Fibroblast of pulmonary artery (primary cell): Measurements from ENCODE around the gene LPGAT1.

ENCODE experiments used
- DNase-seq: peaks from one replicate; pipeline ENCODE4 v3.0.0-alpha.2; 2010; ENCODE audit warnings: low read depth
- H3K4me3 ChIP-seq: replicated peaks from 2 replicates; pipeline ENCODE4 v1.5.1; 2011; ENCODE audit warnings: low read depth, mild to moderate bottlenecking, control low read depth, low read length, moderate library complexity
- CTCF ChIP-seq: IDR thresholded peaks from 2 replicates; pipeline ENCODE4 v1.5.1; 2011; ENCODE audit warnings: mild to moderate bottlenecking, control low read depth, low read length, inconsistent platforms; ENCODE audit errors: missing control alignments

LPGAT1 gene

GRCh38 chr1:211762206-211762605 is 68.4 kb downstream of the LPGAT1 start:
- DNase-seq: no peak
- no peak overlapping the region for H3K4me3 ChIP-seq
- no peak for TF ChIP-seq CTCF

GRCh38 chr1:211761400-211761799 is 69.2 kb downstream of the LPGAT1 start:
- TF ChIP-seq CTCF: no peak
- DNase-seq: no peak
- no peak overlapping the region for H3K4me3 ChIP-seq

GRCh38 chr1:211756471-211757020 is 74.0 kb downstream of the LPGAT1 start:
- TF ChIP-seq CTCF: no peak
- H3K4me3 ChIP-seq: no peak overlapping the region
- no peak for DNase-seq

GRCh38 chr1:211753649-211754251 is 76.8 kb downstream of the LPGAT1 start:
- no peak for TF ChIP-seq CTCF
- no peak overlapping the region for H3K4me3 ChIP-seq

GRCh38 chr1:211752951-211753486 is 77.5 kb downstream of the LPGAT1 start:
- H3K4me3 ChIP-seq: no peak overlapping the region
- no peak for TF ChIP-seq CTCF
- peak; percentile 22 for DNase-seq

More at GRCh38 chr1:211753649-211754251, 76.8 kb downstream of the LPGAT1 start:
- DNase-seq: no peak

- TF ChIP-seq CTCF: no peak
- no peak overlapping the region for H3K4me3 ChIP-seq
- no peak for DNase-seq
Measured at GRCh38 chr1:211752317-211752716, 78.2 kb downstream of the LPGAT1 start.

- DNase-seq: no peak
- no peak for TF ChIP-seq CTCF
- H3K4me3 ChIP-seq: no peak overlapping the region
Measured at GRCh38 chr1:211751438-211751837, 79.1 kb downstream of the LPGAT1 start.
